OCI-LY7 (cell line): ENCODE measurements around the gene DTNB.

ENCODE experiments used
- EZH2phosphoT487 ChIP-seq: fragments of 200-600 bp; sonication (generic); IDR thresholded peaks from 2 replicates; pipeline ENCODE4 v1.6.1; 2018; ENCODE audit warnings: low read depth, borderline replicate concordance, mild to moderate bottlenecking, mixed run types, antibody characterized with exemption, low read length, moderate library complexity, mixed read lengths
- TF ChIP-seq, protein P1 (sequence below): fragments of 200-600 bp; sonication (generic); conservative IDR thresholded peaks from 2 replicates; pipeline ENCODE4 v1.5.1; 2014; ENCODE audit warnings: mild to moderate bottlenecking, antibody characterized with exemption, low read length, moderate library complexity, mixed read lengths

DNA sequence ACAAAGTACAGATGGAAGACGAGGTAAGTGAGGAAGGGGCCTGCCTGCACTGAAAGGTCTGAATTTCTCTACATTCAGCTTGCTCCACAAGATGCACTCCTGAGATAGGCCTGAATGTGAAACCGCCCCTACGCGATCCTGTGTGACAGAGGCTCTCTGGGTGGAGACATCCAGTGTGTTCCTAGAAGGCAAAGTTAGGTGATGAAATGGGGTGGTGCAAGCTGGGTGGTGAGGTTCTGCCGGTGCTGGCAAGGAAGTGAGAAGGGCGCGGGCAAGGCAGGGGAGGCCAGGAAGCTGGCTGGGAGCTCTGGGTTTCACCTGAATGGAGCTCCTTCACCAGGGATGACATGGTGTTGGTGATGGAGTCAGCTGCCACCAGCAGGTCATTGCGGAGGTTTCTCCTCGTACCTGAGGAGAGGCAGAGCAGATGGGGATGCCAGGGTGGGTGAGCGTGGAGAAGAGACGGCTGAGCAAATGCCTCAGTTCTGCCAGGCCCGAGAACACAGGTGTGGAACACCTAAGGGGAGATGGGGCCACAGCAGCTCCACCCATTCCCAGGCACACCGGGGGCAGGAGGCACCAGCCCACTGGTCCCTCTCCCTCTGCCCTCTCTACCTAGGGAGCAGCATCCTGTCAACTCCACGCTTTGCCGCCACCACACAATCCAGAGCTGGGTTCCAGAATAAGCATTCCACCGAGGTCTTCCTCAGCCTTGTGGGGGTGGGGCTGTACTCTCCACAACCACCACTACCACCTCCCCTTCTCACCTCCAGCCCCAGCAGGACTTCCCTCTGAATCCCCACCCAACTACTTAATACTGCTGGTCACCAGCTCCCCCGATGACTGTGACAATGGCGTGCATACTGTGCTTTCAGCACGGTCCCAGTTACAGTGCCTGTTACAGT lies 286.2 kb downstream of the DTNB start:
- TF ChIP-seq, protein P1, sequence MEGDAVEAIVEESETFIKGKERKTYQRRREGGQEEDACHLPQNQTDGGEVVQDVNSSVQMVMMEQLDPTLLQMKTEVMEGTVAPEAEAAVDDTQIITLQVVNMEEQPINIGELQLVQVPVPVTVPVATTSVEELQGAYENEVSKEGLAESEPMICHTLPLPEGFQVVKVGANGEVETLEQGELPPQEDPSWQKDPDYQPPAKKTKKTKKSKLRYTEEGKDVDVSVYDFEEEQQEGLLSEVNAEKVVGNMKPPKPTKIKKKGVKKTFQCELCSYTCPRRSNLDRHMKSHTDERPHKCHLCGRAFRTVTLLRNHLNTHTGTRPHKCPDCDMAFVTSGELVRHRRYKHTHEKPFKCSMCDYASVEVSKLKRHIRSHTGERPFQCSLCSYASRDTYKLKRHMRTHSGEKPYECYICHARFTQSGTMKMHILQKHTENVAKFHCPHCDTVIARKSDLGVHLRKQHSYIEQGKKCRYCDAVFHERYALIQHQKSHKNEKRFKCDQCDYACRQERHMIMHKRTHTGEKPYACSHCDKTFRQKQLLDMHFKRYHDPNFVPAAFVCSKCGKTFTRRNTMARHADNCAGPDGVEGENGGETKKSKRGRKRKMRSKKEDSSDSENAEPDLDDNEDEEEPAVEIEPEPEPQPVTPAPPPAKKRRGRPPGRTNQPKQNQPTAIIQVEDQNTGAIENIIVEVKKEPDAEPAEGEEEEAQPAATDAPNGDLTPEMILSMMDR: no peak
- no peak for TF ChIP-seq EZH2phosphoT487
